ENCODE measurements around the gene UNK. TPM values are rescaled to one million over a fixed set of nuclear protein-coding genes. Genes with fewer than 3 reads are reported as not detected.

Gene UNK
- total and polyA plus RNA-seq, 9 of the 15 experiments (the other 6 are each of a cell fraction or from before 2014, with no cell fraction given), result 12.8 to 38.6 (median 24.8) TPM

GRCh38 chr17:75849279-75849646 is 64.7 kb downstream of the UNK start:
- ChIA-PET POLR2A (interaction anchor here (0.6 to 8.5 kb wide), 5 partner anchors 9 to 150 kb away, joined by 3 to 145 read pairs (median 5); a partner anchor contains a TSS), CTCF (ENCODE audit: low intra/inter-chr PET ratio) (no interaction called here)
- H3K4me2 ChIP-seq (ENCODE audit: insufficient read depth, low read length), result peak overlapping the region; percentile 60
- in situ Hi-C loops (cut with MboI) (no loop called here), intact Hi-C loops (cut with micrococcal nuclease) (loop anchor here (5.0 kb wide), 2 partner anchors 72 to 87 kb away; a partner anchor contains a TSS)
- H3K4me1 ChIP-seq (replicated peaks in 1 of 2; ENCODE audit: control insufficient read depth in 2 of 2, insufficient read depth in 2 of 2, low read length in 2 of 2), result peaks cover 39 to 67% of the 10 kb centered on the region in 2 experiments
- FAIRE-seq (no peak), DNase-seq (ENCODE audit: extremely low read depth in 1 of 4, low spot score in 3 of 4) (peak; percentile 44 to 68 (median 57)), ATAC-seq (no peak)
- H3K36me3 ChIP-seq (ENCODE audit: control insufficient read depth, insufficient read depth, low read length), result peaks cover 57% of the 10 kb centered on the region
- H3K27ac ChIP-seq (ENCODE audit: extremely low read depth, low read depth, low read length), result peak overlapping the region; percentile 46
- peaks cover 34% of the 10 kb centered on the region for H3K79me2 ChIP-seq (ENCODE audit: control insufficient read depth, insufficient read depth, low read length)
- no peak overlapping the region for H3K4me3 ChIP-seq
- no peak for TF ChIP-seq KHSRP (IDR thresholded peaks at IDR 0.05)
- no peak for TF ChIP-seq ZNF143 (CRISPR knock-in tag; IDR thresholded peaks at IDR 0.05)
- TF ChIP-seq TCF3 (CRISPR knock-in tag; IDR thresholded peaks at IDR 0.05), result peak; percentile 63
- TF ChIP-seq CBFA2T3 (IDR thresholded peaks at IDR 0.05), result peak; percentile 62
- WGBS (ENCODE audit: insufficient coverage, low coverage, missing lambda C conversion rate), result 44% methylated on average over 11 of the region's 11 CpGs
- H4K20me1 ChIP-seq (replicated peaks; ENCODE audit: control insufficient read depth, insufficient read depth, low read length), result no peaks in the 10 kb centered on the region
- H2AFZ ChIP-seq (ENCODE audit: low read depth, low read length), result no peak overlapping the region; the same call in 1 of the 2 replicates
- no TSS peak for BruUV-seq (replicated peaks)
- H3K27me3 ChIP-seq (ENCODE audit: control insufficient read depth in 2 of 2, insufficient read depth in 2 of 2, low read length in 2 of 2), result no peaks in the 10 kb centered on the region
- H3K9me3 ChIP-seq (replicated peaks; ENCODE audit: control insufficient read depth, insufficient read depth, low read depth, low read length), result no peaks in the 10 kb centered on the region
- H3K9me1 ChIP-seq (ENCODE audit: control insufficient read depth, insufficient read depth, low read length), result no peaks in the 10 kb centered on the region
- peak overlapping the region; percentile 29 to 87 for H3K9ac ChIP-seq (ENCODE audit: insufficient read depth in 1 of 2, low read depth in 2 of 2, low read length in 2 of 2)

GRCh38 chr17:75849724-75850123 is 65.1 kb downstream of the UNK start:
- BruUV-seq (replicated peaks), result no TSS peak
- peak; percentile 49 to 72 (median 56) for DNase-seq (ENCODE audit: extremely low read depth in 1 of 4, low spot score in 3 of 4)
- FAIRE-seq, result peak; percentile 59
- 27% methylated on average over 9 of the region's 9 CpGs for WGBS (ENCODE audit: insufficient coverage, low coverage, missing lambda C conversion rate)
- Histone ChIP-seq H3K4me3 (no peak overlapping the region), H3K9me3 (replicated peaks; ENCODE audit: control insufficient read depth, insufficient read depth, low read depth, low read length) (no peaks in the 10 kb centered on the region), H3K9me1 (ENCODE audit: control insufficient read depth, insufficient read depth, low read length) (no peaks in the 10 kb centered on the region), H3K4me1 (replicated peaks in 1 of 2; ENCODE audit: control insufficient read depth in 2 of 2, insufficient read depth in 2 of 2, low read length in 2 of 2) (peaks cover 39 to 63% of the 10 kb centered on the region in 2 experiments), H3K36me3 (ENCODE audit: control insufficient read depth, insufficient read depth, low read length) (peaks cover 57% of the 10 kb centered on the region), H3K27me3 (ENCODE audit: control insufficient read depth in 2 of 2, insufficient read depth in 2 of 2, low read length in 2 of 2) (no peaks in the 10 kb centered on the region), H2AFZ (ENCODE audit: low read depth, low read length) (no peak overlapping the region; the same call in 1 of the 2 replicates), H3K79me2 (ENCODE audit: control insufficient read depth, insufficient read depth, low read length) (peaks cover 34% of the 10 kb centered on the region), H4K20me1 (replicated peaks; ENCODE audit: control insufficient read depth, insufficient read depth, low read length) (no peaks in the 10 kb centered on the region), H3K27ac (ENCODE audit: extremely low read depth, low read depth, low read length) (peak overlapping the region; percentile 46), H3K9ac (ENCODE audit: insufficient read depth in 1 of 2, low read depth in 2 of 2, low read length in 2 of 2) (peak overlapping the region; percentile 29 to 87), H3K4me2 (ENCODE audit: insufficient read depth, low read length) (peak overlapping the region; percentile 60)
- POLR2A ChIA-PET, result interaction anchor here (0.6 to 8.5 kb wide), 5 partner anchors 9 to 150 kb away, joined by 3 to 145 read pairs (median 5); a partner anchor contains a TSS
- intact Hi-C loops (cut with micrococcal nuclease) (loop anchor here (5.0 kb wide), 2 partner anchors 72 to 87 kb away; a partner anchor contains a TSS), in situ Hi-C loops (cut with MboI) (no loop called here)
- peak; percentile 22 for ATAC-seq
- CTCF ChIA-PET (ENCODE audit: low intra/inter-chr PET ratio), result no interaction called here
- TF ChIP-seq CREB1 (IDR thresholded peaks at IDR 0.05), result no peak
- TF ChIP-seq CREB1 (CRISPR knock-in tag; IDR thresholded peaks at IDR 0.05), result peak; percentile 52; the same call in 1 of the 2 replicates
- TF ChIP-seq ATF7 (IDR thresholded peaks at IDR 0.05), result no peak
- TF ChIP-seq CEBPB (tag; IDR thresholded peaks at IDR 0.05), result peak; percentile 54
- TF ChIP-seq ZBTB33 (CRISPR knock-in tag; IDR thresholded peaks at IDR 0.05), result peak; percentile 61; the same call in 1 of the 2 replicates
- no peak for TF ChIP-seq JUND (IDR thresholded peaks at IDR 0.05; ENCODE audit: borderline replicate concordance, low read depth, low read length)
- peak; percentile 29; the same call in 1 of the 3 replicates for TF ChIP-seq JUND (tag; IDR thresholded peaks at IDR 0.05; ENCODE audit: borderline replicate concordance, low read depth, low read length)
- TF ChIP-seq OTX1 (CRISPR knock-in tag; IDR thresholded peaks at IDR 0.05), result no peak
- no peak for TF ChIP-seq CTCFL (IDR thresholded peaks at IDR 0.05; ENCODE audit: borderline replicate concordance, insufficient read depth, low read depth, low read length, poor library complexity, severe bottlenecking)
